Measurements from ENCODE around the gene ISM2. TPM values are rescaled to one million over a fixed set of nuclear protein-coding genes. Genes with fewer than 3 reads are reported as not detected.

Gene ISM2
- polyA plus RNA-seq, 2 of the 4 experiments (the other 2 are of a cell fraction) = 0.10 to 0.21 TPM

DNA sequence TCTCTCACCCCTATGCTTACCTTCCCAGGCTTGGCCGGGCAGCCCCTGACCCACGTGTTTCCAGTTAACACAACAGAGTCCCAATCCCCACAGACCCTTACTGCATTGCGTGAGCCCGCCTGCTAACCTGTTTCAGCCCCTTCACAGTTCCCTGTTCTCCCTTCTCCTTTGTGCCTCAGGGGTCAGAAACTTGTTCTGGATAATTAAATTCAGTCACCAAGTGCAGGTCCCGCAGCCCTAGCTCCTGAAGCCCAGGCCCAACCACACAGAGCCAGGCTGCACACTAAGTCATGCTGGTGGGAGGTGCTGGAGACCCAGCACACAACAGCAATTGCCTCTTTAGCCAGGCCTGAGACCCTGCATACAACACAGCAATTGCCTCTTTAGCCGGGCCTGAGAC lies 9.6 kb downstream of the ISM2 start (continued):
- TF ChIP-seq, protein P1, sequence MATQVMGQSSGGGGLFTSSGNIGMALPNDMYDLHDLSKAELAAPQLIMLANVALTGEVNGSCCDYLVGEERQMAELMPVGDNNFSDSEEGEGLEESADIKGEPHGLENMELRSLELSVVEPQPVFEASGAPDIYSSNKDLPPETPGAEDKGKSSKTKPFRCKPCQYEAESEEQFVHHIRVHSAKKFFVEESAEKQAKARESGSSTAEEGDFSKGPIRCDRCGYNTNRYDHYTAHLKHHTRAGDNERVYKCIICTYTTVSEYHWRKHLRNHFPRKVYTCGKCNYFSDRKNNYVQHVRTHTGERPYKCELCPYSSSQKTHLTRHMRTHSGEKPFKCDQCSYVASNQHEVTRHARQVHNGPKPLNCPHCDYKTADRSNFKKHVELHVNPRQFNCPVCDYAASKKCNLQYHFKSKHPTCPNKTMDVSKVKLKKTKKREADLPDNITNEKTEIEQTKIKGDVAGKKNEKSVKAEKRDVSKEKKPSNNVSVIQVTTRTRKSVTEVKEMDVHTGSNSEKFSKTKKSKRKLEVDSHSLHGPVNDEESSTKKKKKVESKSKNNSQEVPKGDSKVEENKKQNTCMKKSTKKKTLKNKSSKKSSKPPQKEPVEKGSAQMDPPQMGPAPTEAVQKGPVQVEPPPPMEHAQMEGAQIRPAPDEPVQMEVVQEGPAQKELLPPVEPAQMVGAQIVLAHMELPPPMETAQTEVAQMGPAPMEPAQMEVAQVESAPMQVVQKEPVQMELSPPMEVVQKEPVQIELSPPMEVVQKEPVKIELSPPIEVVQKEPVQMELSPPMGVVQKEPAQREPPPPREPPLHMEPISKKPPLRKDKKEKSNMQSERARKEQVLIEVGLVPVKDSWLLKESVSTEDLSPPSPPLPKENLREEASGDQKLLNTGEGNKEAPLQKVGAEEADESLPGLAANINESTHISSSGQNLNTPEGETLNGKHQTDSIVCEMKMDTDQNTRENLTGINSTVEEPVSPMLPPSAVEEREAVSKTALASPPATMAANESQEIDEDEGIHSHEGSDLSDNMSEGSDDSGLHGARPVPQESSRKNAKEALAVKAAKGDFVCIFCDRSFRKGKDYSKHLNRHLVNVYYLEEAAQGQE (IDR thresholded peaks at IDR 0.05) = no peak

DNA sequence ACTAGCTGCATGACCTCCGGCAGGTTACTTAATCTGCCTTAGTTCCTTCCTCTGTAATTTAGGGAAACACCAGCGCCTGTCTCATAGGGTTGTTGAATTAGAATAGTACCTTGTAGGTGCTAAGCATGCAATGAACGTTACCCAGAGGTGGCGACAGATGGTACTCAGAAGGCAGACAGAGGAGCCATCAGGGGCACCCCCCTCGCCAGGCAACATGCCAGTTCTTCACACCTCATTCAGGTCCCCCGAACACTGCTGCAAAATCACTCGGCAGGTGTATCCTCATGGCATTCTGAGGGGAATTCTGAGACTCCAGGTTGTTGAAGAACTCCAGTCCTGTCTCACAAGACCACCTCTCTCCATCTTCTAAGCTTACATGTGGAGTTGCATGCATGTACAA lies 10.1 kb downstream of the ISM2 start:
- ATAC-seq (no peak), DNase-seq (ENCODE audit: low read depth in 1 of 2, low spot score in 1 of 2) (no peak), FAIRE-seq (no peak)
- WGBS (ENCODE audit: missing lambda C conversion rate) = 57% methylated on average over 7 of the region's 7 CpGs
- TF ChIP-seq, protein P2, sequence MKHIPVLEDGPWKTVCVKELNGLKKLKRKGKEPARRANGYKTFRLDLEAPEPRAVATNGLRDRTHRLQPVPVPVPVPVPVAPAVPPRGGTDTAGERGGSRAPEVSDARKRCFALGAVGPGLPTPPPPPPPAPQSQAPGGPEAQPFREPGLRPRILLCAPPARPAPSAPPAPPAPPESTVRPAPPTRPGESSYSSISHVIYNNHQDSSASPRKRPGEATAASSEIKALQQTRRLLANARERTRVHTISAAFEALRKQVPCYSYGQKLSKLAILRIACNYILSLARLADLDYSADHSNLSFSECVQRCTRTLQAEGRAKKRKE (CRISPR knock-in tag; IDR thresholded peaks at IDR 0.05; ENCODE audit: low read depth) = no peak
- TF ChIP-seq CHD4 (IDR thresholded peaks at IDR 0.05; ENCODE audit: borderline replicate concordance) = no peak
- TF ChIP-seq, protein P3, sequence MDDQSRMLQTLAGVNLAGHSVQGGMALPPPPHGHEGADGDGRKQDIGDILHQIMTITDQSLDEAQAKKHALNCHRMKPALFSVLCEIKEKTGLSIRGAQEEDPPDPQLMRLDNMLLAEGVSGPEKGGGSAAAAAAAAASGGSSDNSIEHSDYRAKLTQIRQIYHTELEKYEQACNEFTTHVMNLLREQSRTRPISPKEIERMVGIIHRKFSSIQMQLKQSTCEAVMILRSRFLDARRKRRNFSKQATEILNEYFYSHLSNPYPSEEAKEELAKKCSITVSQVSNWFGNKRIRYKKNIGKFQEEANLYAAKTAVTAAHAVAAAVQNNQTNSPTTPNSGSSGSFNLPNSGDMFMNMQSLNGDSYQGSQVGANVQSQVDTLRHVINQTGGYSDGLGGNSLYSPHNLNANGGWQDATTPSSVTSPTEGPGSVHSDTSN (IDR thresholded peaks at IDR 0.05) = no peak
- TF ChIP-seq KDM1A (IDR thresholded peaks at IDR 0.05; ENCODE audit: low read depth) = no peak
- TF ChIP-seq ZSCAN20 (CRISPR knock-in tag; IDR thresholded peaks at IDR 0.05) = no peak
- TF ChIP-seq MAZ (IDR thresholded peaks at IDR 0.05; ENCODE audit: borderline replicate concordance, low read depth, low read length) = no peak
- no peak for TF ChIP-seq HDAC2 (IDR thresholded peaks at IDR 0.05)
- no peak for TF ChIP-seq TFCP2L1 (CRISPR knock-in tag; IDR thresholded peaks at IDR 0.05)
- TF ChIP-seq POLR2AphosphoS2 (conservative IDR thresholded peaks at IDR 0.05; ENCODE audit: low read length) = no peak
- TF ChIP-seq TP53 (CRISPR knock-in tag; IDR thresholded peaks at IDR 0.05) = no peak
- no peak for TF ChIP-seq HOXB5 (CRISPR knock-in tag; IDR thresholded peaks at IDR 0.05)
- no peak for TF ChIP-seq JUN (IDR thresholded peaks at IDR 0.05)
- TF ChIP-seq, protein P4, sequence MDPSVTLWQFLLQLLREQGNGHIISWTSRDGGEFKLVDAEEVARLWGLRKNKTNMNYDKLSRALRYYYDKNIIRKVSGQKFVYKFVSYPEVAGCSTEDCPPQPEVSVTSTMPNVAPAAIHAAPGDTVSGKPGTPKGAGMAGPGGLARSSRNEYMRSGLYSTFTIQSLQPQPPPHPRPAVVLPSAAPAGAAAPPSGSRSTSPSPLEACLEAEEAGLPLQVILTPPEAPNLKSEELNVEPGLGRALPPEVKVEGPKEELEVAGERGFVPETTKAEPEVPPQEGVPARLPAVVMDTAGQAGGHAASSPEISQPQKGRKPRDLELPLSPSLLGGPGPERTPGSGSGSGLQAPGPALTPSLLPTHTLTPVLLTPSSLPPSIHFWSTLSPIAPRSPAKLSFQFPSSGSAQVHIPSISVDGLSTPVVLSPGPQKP (IDR thresholded peaks at IDR 0.05; ENCODE audit: low read depth, low read length) = no peak
- TF ChIP-seq ZNF302 (CRISPR knock-in tag; IDR thresholded peaks at IDR 0.05) = no peak
- TF ChIP-seq, protein P5, sequence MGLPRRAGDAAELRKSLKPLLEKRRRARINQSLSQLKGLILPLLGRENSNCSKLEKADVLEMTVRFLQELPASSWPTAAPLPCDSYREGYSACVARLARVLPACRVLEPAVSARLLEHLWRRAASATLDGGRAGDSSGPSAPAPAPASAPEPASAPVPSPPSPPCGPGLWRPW (IDR thresholded peaks at IDR 0.05) = no peak
- no peak for TF ChIP-seq HOXA7 (CRISPR knock-in tag; IDR thresholded peaks at IDR 0.05)
- TF ChIP-seq POLR2A (IDR thresholded peaks at IDR 0.05; ENCODE audit: low read length) = no peak
- no peak overlapping the region for H3K4me2 ChIP-seq
- H3K4me3 ChIP-seq = no peak overlapping the region
- ChIA-PET CTCF (interaction anchor here (1.0 to 1.6 kb wide), 4 partner anchors 10 to 64 kb away, joined by 3 to 5 read pairs (median 3); partner anchors contain the start of gene ISM2), POLR2A (no interaction called here)
- no peaks in the 10 kb centered on the region for H3K9me3 ChIP-seq
- H3K4me1 ChIP-seq = peaks cover 4% of the 10 kb centered on the region; the same call in 1 of the 3 replicates
- H3K27ac ChIP-seq = no peak overlapping the region
